ENCODE measurements around the gene TGM6. TPM values are rescaled to one million over a fixed set of nuclear protein-coding genes. Genes with fewer than 3 reads are reported as not detected.
A peak's percentile ranks its signal among the peaks of the same experiment; 100 is the strongest.

The TGM6 gene
- total RNA-seq, 1 donor from 2014 or later, result not detected

GRCh38 chr20:2453792-2454191 is 73.1 kb downstream of the TGM6 start:
- DNase-seq (ENCODE audit: low read depth, low spot score), result no peak

GRCh38 chr20:2455771-2456497 is 75.2 kb downstream of the TGM6 start:
- DNase-seq (ENCODE audit: low read depth, low spot score), result no peak

GRCh38 chr20:2458919-2459499 is 78.3 kb downstream of the TGM6 start:
- DNase-seq (ENCODE audit: low read depth, low spot score), result no peak

GRCh38 chr20:2459981-2460751 is 79.5 kb downstream of the TGM6 start:
- no peak for DNase-seq (ENCODE audit: low read depth, low spot score)

- DNase-seq (ENCODE audit: low read depth, low spot score), result no peak
Measured at GRCh38 chr20:2460752-2461424, 80.2 kb downstream of the TGM6 start.

GRCh38 chr20:2462484-2462883 is 81.8 kb downstream of the TGM6 start:
- no peak for DNase-seq (ENCODE audit: low read depth, low spot score)

GRCh38 chr20:2463616-2464365 is 83.1 kb downstream of the TGM6 start:
- DNase-seq (ENCODE audit: low read depth, low spot score), result no peak

GRCh38 chr20:2465100-2465499 is 84.4 kb downstream of the TGM6 start:
- DNase-seq (ENCODE audit: low read depth, low spot score), result no peak

GRCh38 chr20:2467412-2467811 is 86.7 kb downstream of the TGM6 start:
- DNase-seq (ENCODE audit: low read depth, low spot score), result no peak

- DNase-seq (ENCODE audit: low read depth, low spot score), result no peak
Measured at GRCh38 chr20:2468581-2469407, 88.1 kb downstream of the TGM6 start.

GRCh38 chr20:2469991-2470422 is 89.3 kb downstream of the TGM6 start:
- no peak for DNase-seq (ENCODE audit: low read depth, low spot score)

GRCh38 chr20:2470423-2471193 is 89.9 kb downstream of the TGM6 start, which contains the start of gene SNRPB:
Gene SNRPB, minus strand, starts transcription at chr20:2470789. Its CDS starts 99 bp downstream, at chr20:2470690.
- DNase-seq (ENCODE audit: low read depth, low spot score), result peak; percentile 98

GRCh38 chr20:2473516-2473915 is 92.8 kb downstream of the TGM6 start:
- DNase-seq (ENCODE audit: low read depth, low spot score), result no peak

GRCh38 chr20:2475850-2476741 is 95.4 kb downstream of the TGM6 start:
- no peak for DNase-seq (ENCODE audit: low read depth, low spot score)

- peak; percentile 44 for DNase-seq (ENCODE audit: low read depth, low spot score)
Measured at GRCh38 chr20:2476742-2477615, 96.3 kb downstream of the TGM6 start.

GRCh38 chr20:2480381-2480780 is 99.7 kb downstream of the TGM6 start:
- no peak for DNase-seq (ENCODE audit: low read depth, low spot score)

All from pulmonary artery endothelial cell (primary cell).